Measurements from ENCODE around the gene ZMYND19.
"Not testable (repeated sequence)": the region's sequence is repeated elsewhere in the genome, so short reads cannot be mapped to it uniquely, and the experiment has no call there.

The ZMYND19 gene

DNA sequence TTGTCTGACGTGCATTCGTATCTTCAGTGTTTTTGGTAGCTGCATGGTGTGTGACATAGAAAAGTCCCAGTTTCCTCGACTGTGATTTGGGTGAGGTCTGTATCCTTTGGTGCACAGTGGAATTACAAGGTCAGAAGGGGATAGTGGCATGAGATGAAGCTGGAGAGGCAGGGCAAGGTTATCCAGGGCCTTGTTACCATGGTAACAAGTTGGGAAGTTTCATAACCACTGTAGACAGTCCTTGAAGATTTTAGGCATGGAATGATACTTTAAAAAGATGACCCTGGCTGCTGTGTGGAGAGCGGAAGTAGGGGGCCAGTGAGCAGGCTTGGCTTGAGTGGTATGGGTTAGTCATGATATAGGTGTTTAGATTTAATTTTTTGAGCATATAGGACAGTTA is 40.4 kb upstream of the ZMYND19 start:
- peak; percentile 39 for DNase-seq (ENCODE audit: low read depth)
- no peak for TF ChIP-seq CTCF (conservative IDR thresholded peaks at IDR 0.05; ENCODE audit: low read length)
- H3K4me3 ChIP-seq (ENCODE audit: low read length) = no peak overlapping the region

- no peak overlapping the region for H3K4me3 ChIP-seq (ENCODE audit: low read length)
- TF ChIP-seq CTCF (conservative IDR thresholded peaks at IDR 0.05; ENCODE audit: low read length) = no peak
- no peak for DNase-seq (ENCODE audit: low read depth)
Observed at GRCh38 chr9:137630126-137630525, 39.8 kb upstream of the ZMYND19 start.

GRCh38 chr9:137627406-137627805 is 37.1 kb upstream of the ZMYND19 start:
- not testable (repeated sequence) for DNase-seq (ENCODE audit: low read depth); H3K4me3 ChIP-seq (ENCODE audit: low read length)

DNA sequence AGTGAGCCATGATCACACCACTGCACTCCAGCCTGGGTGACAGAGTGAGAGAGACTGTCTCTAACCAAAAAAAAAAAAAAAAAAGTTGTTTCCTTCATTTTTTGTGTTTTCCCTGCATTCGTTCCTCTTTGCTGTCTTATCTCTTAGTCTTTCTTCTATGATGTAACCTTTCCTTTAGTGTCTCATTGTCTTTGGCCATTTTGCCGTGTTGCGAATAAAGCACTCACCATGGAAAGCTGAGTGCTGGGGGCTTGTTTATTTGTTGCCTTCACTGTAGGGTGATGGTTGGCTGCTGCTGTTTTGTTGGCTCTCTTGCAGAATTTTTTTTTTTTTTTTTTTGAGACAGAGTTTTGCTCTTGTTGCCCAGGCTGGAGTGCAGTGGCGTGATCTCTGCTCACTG is 36.2 kb upstream of the ZMYND19 start:
- H3K4me3 ChIP-seq (ENCODE audit: low read length) = no peak overlapping the region
- no peak for DNase-seq (ENCODE audit: low read depth)
- no peak for TF ChIP-seq CTCF (conservative IDR thresholded peaks at IDR 0.05; ENCODE audit: low read length)

DNA sequence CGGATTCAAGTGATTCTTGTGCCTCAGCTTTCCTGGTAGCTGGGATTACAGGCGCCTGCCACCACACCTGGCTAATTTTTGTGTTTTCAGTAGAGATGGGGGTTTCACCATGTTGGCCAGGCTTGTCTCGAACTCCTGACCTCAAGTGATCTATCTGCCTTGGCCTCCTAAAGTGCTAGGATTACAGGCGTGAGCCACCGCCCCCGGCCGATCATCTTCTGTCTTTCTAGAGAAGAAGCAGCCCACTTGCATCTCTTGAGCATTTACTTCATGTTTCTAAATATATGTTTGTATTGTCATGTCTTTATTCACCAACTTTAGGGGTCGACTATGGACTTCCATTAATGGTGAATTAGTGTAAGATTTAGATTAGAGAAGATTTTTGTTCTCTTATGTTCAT is 31.9 kb upstream of the ZMYND19 start:
- not testable (repeated sequence) for H3K4me3 ChIP-seq (ENCODE audit: low read length); DNase-seq (ENCODE audit: low read depth)

- no peak overlapping the region for H3K4me3 ChIP-seq (ENCODE audit: low read length)
- peak; percentile 46 for TF ChIP-seq CTCF (conservative IDR thresholded peaks at IDR 0.05; ENCODE audit: low read length)
- no peak for DNase-seq (ENCODE audit: low read depth)
Observed at GRCh38 chr9:137621131-137621757, 30.9 kb upstream of the ZMYND19 start.

GRCh38 chr9:137620581-137620980 is 30.3 kb upstream of the ZMYND19 start:
- no peak for TF ChIP-seq CTCF (conservative IDR thresholded peaks at IDR 0.05; ENCODE audit: low read length)
- no peak for DNase-seq (ENCODE audit: low read depth)
- peak overlapping the region; percentile 82 for H3K4me3 ChIP-seq (ENCODE audit: low read length)

GRCh38 chr9:137620048-137620405 is 29.7 kb upstream of the ZMYND19 start:
- peak overlapping the region; percentile 82 for H3K4me3 ChIP-seq (ENCODE audit: low read length)
- DNase-seq (ENCODE audit: low read depth) = no peak
- TF ChIP-seq CTCF (conservative IDR thresholded peaks at IDR 0.05; ENCODE audit: low read length) = no peak
